ENCODE results near the gene ISM2.
A peak's percentile ranks its signal among the peaks of the same experiment; 100 is the strongest.

Gene ISM2

DNA sequence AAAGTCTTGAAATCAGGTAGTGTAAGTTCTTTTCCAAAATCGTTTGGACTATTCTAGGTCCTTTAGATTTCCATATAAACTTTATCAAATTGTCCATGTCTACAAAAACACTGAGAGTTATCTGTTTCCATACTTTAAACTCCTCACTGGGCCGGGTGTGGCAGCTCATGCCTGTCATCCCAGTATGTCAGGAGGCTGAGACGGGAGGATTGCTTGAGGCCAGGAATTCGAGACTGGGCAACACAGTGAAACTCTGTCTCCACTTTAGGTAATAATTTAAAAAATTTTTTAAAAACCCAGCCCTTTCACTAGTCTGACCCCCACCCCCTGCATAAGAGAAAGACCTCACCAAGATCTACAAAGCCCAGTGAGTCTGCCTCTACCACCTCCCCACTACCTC, 6.4 kb upstream of the ISM2 start:
- no peak for DNase-seq

DNA sequence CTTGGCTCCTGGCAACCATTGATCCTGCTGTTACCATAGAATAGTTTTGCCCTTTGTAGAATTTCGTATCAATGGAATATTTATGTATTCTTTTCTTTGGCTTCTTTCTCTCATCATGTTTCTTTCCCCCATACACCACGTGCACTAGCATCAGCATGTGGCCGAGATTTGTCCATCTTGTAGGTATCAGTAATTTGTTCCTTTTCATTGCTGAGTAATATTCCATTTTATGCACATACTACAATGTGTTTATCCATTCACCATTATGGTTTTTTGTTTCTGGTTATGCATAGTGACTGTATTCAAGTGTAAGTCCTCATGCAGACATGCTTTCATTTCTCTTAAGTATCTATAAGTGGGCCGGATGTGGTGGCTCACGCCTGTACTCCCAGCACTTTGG, 4.5 kb upstream of the ISM2 start:
- DNase-seq, result no peak

DNA sequence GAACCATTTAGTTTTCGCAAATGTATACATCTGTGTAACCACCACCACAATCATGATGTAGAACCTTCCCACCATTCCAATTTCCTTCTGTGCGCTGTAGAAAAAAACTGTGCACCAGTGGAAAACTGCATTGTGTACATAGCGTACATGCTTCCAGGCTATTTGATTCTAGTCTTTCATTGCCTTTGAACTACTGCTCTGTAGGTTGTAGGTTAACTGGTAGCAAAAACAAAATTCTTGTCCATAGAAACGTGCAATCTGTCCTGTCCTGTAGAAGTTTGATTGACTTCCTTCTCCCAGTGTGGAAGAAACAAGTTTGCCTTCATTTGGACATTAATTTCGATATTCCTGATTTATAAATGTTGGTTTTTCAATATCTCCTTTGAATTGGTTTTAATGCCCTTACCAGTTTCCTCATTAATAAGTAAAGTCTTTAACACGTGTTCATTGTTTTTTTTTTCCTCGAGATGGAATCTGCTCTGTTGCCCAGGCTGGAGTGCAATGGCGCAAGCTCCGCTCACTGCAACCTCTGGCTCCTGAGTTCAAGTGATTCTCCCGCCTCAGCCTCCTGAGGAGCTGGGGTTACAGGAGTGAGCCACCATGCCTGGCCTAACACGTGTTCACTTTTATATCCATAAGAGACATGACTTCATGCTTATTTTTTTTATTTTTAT, 3.6 kb upstream of the ISM2 start:
- no peak for DNase-seq

- DNase-seq, result no peak
Observed at GRCh38 chr14:77498984-77499527, 440 bp upstream of the ISM2 start.

DNA sequence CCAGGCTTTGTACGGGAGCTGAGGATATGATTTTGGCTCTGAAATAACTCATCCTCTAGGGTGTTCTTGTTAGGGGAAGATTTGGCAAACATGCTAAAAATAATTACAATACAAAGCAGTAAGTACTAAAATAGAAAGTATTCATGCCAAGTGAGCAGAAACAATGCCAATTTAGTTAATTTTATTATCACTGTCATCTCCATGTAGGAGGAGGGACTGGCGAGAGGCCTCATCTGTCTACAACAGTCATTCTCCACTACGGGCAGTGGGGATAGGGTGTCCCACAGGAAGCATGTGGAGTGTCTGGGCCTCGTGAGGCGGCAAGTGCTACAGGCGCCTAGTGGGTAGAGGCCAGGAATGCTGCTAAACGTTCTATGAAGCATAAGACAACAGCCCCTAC, 3.3 kb downstream of the ISM2 start:
- DNase-seq, result no peak

- no peak for DNase-seq
Observed at GRCh38 chr14:77491056-77491455, 7.6 kb downstream of the ISM2 start.

DNA sequence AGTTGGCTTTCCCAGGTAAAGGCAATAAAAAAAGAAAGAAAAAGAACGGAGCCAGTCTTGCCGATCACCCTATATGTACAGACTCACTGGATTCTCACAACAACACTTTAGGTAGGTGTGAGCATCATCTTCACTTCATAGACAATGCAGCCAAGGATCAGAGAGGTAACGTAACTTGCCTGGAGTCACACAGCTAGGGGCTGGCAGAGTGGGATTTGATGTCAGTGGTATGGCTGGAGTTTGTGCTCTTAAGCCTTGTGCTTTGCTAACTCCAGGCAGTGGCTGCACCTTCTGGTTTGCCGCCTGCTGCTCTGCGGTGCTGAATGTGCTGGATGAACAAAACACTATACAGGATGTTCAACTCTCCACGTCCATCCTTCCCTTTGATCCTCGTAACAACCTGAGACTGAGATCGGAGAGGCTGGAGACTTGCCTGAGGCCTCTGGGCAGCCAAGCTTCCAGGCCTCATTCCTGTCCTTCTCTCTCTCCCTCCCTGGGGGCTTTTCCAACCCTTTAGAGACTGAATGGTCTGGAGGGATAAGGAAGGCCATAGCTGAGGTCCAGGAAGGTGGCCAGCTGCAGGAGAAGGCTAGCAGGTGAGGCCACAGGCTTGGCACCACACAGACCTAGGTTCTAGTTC, 8.1 kb downstream of the ISM2 start:
- no peak for DNase-seq

DNA sequence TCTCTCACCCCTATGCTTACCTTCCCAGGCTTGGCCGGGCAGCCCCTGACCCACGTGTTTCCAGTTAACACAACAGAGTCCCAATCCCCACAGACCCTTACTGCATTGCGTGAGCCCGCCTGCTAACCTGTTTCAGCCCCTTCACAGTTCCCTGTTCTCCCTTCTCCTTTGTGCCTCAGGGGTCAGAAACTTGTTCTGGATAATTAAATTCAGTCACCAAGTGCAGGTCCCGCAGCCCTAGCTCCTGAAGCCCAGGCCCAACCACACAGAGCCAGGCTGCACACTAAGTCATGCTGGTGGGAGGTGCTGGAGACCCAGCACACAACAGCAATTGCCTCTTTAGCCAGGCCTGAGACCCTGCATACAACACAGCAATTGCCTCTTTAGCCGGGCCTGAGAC, 9.6 kb downstream of the ISM2 start:
- no peak for DNase-seq

GRCh38 chr14:77488558-77488957, 10.1 kb downstream of the ISM2 start:
- DNase-seq, result no peak

GRCh38 chr14:77485901-77486678, 12.5 kb downstream of the ISM2 start:
- DNase-seq, result no peak

DNA sequence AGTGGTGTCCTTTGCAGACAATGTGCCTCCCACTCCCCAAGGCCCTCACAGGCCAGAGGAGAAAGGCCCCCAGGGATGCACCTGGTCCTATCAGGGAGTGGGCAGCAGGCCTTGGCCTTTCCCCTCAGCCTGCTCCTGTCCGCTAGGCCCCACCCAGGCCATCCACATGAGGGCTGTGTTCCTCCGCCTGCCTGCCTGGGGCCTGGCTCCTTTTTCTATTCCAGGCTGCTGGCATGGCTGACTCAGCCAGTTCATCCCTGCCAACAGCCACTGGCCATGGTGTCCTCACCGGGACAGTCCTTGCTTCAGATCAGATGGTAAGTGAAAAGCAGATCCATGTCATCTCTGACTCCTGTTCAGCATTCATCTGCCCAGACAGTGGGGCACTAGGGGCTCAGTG, 13.4 kb downstream of the ISM2 start:
- DNase-seq, result no peak

DNA sequence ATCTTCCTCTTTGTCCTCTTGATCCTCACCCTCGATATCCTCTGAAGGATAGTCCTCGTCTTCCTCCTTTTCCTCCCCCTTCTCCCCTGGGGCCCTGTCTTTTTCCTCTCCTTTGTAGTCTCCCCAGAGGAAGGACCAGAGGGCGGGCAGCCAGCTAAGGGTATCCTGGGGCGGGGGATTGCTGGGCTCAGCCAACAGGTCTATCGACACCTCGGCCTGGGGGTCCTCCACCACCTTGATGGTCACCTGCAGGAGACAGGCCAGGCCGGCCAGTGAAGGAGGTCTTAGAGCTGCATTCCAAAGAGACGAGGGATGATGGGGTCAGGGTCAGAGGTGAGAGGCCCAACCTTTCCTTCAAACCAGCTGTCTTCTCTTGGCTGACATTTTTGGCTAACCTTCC, 16.2 kb downstream of the ISM2 start:
- no peak for DNase-seq

GRCh38 chr14:77478796-77479195, 19.8 kb downstream of the ISM2 start:
- DNase-seq, result no peak

- DNase-seq, result no peak
Observed at GRCh38 chr14:77478029-77478428, 20.6 kb downstream of the ISM2 start.

DNA sequence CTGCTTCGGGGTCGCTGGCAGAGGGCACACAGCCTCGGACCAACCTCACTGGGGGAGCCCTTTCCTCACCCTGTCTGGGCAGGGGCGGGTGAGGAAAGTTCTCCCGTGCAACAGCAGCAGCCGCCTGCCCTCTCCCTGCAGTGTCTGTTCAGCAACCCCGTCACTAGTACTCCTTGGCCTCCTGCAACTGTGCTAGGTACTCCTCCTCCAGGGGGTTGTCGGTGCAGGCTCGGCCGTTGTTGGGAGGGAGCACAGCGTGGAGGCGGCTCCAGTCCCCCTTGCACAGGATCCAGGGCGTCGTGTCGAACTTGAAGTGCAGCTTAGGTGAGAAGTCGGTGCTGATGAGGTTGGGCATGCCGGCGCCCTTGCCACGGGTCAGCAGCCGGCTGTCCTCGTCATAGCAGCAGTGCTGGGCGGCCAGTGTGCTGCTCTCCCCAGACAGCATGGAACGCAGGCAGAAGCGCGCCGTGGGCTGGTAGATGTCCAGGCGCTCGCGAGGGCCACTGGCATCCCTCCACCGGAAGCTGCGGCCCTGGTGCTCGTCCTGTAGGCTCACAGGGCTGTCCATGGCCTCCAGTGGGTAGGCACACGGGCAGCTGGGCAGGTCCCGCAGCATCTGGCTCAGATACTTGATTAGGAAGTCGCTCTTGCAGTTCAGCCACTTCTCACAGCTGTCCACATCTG, 23.0 kb downstream of the ISM2 start:
- DNase-seq, result no peak

GRCh38 chr14:77474479-77475177, 24.0 kb downstream of the ISM2 start:
- no peak for DNase-seq

DNA sequence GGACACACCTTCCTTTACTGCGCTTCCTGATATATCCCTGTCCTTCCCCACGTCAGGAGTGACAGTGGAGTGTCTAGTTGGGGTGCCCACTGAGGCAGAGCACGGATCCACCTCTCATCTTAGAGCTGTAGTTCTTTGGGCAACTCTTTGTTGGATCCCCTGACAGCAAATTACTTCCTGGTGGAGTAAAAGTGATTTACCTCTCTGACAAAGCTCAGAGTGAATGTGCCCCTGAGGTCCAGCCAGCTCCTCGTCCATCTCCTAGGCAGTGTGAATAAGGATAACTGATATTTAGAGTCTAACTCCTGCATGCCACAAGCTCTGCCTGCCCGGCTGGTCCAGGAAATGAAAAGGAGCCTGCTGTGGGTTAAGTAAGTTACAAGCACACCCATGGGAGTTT, 24.7 kb downstream of the ISM2 start:
- no peak for DNase-seq

DNA sequence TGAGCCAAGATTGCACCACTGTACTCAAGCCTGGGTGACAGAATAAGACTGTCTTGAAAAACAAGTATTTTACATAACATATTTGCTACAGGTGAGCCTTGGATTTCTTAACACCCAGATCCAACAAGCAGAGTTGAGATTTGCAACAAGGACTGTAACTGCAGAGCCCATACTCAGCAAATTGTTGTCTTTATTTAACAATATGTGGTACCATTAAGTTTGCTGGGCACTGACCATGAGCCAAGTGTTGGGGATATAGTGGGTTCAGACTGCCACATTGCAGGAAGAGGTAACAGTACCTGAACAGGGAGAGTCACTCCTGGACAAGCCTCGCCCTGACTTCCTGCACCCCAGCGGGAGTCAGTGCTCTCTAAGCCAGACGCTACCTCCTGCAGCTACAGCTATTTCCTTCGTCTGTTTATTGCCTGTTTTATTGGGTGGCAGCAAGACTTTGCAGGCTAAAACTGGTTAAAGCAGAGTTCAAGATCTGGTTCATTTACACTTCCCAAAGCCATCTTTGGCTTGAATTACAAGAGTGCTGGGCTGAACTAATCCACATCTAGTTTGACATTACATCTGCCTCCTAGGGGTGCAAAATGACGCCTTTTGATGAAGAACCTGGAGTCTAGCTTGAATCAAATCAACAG, 28.3 kb downstream of the ISM2 start:
- DNase-seq, result no peak

DNA sequence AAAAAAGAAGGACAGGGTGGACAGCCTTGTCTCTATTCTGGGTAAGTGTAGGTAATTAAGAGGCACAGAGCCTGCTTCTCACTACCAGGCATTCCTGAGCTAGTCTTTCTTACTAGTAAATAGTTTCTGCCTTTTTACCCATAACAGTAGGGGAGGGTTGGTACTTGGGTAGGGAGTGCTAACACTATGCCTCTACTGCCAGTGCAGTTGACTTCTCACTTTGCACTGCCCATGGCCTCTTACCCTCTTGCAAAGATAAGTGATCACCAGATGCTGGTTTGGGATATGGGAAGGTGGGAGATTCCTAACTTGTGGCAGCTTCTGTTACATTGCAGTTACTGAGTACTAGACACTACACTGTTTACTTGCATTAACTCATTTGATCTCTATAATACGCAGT, 29.1 kb downstream of the ISM2 start:
- no peak for DNase-seq

- no peak for DNase-seq
Observed at GRCh38 chr14:77469067-77469505, 29.5 kb downstream of the ISM2 start.

GRCh38 chr14:77467801-77468200, 30.8 kb downstream of the ISM2 start:
- no peak for DNase-seq

GRCh38 chr14:77459072-77459723, 39.4 kb downstream of the ISM2 start:
- DNase-seq, result peak; percentile 40
